Measurements from ENCODE around the gene PLCG2.

PLCG2 gene

GRCh38 chr16:81748476-81749198 is 30.5 kb upstream of the PLCG2 start:
- H2AFZ ChIP-seq (ENCODE audit: low read depth, low read length) = no peak overlapping the region
- H3K27ac ChIP-seq (ENCODE audit: low read length) = peak overlapping the region; percentile 95
- H3K9me3 ChIP-seq (ENCODE audit: insufficient read depth, low read length) = no peaks in the 10 kb centered on the region
- peak overlapping the region; percentile 69 for H3K9ac ChIP-seq (ENCODE audit: low read length)
- peak; percentile 35 for TF ChIP-seq CTCF (IDR thresholded peaks at IDR 0.05; ENCODE audit: low read depth, low read length)
- no peak; the same call in 1 of the 2 replicates for TF ChIP-seq EZH2phosphoT487 (IDR thresholded peaks at IDR 0.05; ENCODE audit: low read depth)
- peak overlapping the region; percentile 76 for H3K4me2 ChIP-seq (ENCODE audit: low read length)
- H4K20me1 ChIP-seq (ENCODE audit: insufficient read depth, low read length) = no peaks in the 10 kb centered on the region
- H3K4me3 ChIP-seq (ENCODE audit: low read length) = peak overlapping the region; percentile 53
- H3K79me2 ChIP-seq (ENCODE audit: low read length) = peaks cover 6% of the 10 kb centered on the region; the same call in 1 of the 2 replicates
- peaks cover 76% of the 10 kb centered on the region for H3K4me1 ChIP-seq (ENCODE audit: low read length)
- no peaks in the 10 kb centered on the region for H3K27me3 ChIP-seq (ENCODE audit: low read depth, low read length)
- H3K36me3 ChIP-seq (replicated peaks; ENCODE audit: low read depth, low read length) = peaks cover 3% of the 10 kb centered on the region

GRCh38 chr16:81752225-81752875 is 26.7 kb upstream of the PLCG2 start:
- H2AFZ ChIP-seq (ENCODE audit: low read depth, low read length) = 0 out of 2 replicates have a peak overlapping the region, but pooled peaks have one; percentile 20
- H4K20me1 ChIP-seq (ENCODE audit: insufficient read depth, low read length) = no peaks in the 10 kb centered on the region
- peak overlapping the region; percentile 53 for H3K4me3 ChIP-seq (ENCODE audit: low read length)
- peak overlapping the region; percentile 72 for H3K4me2 ChIP-seq (ENCODE audit: low read length)
- H3K27ac ChIP-seq (ENCODE audit: low read length) = peak overlapping the region; percentile 74
- peak overlapping the region; percentile 72 for H3K9ac ChIP-seq (ENCODE audit: low read length)
- H3K27me3 ChIP-seq (ENCODE audit: low read depth, low read length) = no peaks in the 10 kb centered on the region
- TF ChIP-seq EZH2phosphoT487 (IDR thresholded peaks at IDR 0.05; ENCODE audit: low read depth) (no peak), CTCF (IDR thresholded peaks at IDR 0.05; ENCODE audit: low read depth, low read length) (no peak)
- no peaks in the 10 kb centered on the region for H3K79me2 ChIP-seq (ENCODE audit: low read length)
- peaks cover 63% of the 10 kb centered on the region for H3K4me1 ChIP-seq (ENCODE audit: low read length)
- no peaks in the 10 kb centered on the region for H3K9me3 ChIP-seq (ENCODE audit: insufficient read depth, low read length)
- H3K36me3 ChIP-seq (replicated peaks; ENCODE audit: low read depth, low read length) = peaks cover 10% of the 10 kb centered on the region

- Histone ChIP-seq H4K20me1 (ENCODE audit: insufficient read depth, low read length) (no peaks in the 10 kb centered on the region), H3K4me2 (ENCODE audit: low read length) (peak overlapping the region; percentile 72), H3K4me3 (ENCODE audit: low read length) (peak overlapping the region; percentile 53), H3K27ac (ENCODE audit: low read length) (peak overlapping the region; percentile 74), H3K4me1 (ENCODE audit: low read length) (peaks cover 62% of the 10 kb centered on the region), H3K79me2 (ENCODE audit: low read length) (no peaks in the 10 kb centered on the region), H3K27me3 (ENCODE audit: low read depth, low read length) (no peaks in the 10 kb centered on the region), H3K36me3 (replicated peaks; ENCODE audit: low read depth, low read length) (peaks cover 15% of the 10 kb centered on the region), H3K9me3 (ENCODE audit: insufficient read depth, low read length) (no peaks in the 10 kb centered on the region), H3K9ac (ENCODE audit: low read length) (peak overlapping the region; percentile 72), H2AFZ (ENCODE audit: low read depth, low read length) (0 out of 2 replicates have a peak overlapping the region, but pooled peaks have one; percentile 20)
- TF ChIP-seq EZH2phosphoT487 (IDR thresholded peaks at IDR 0.05; ENCODE audit: low read depth) (no peak), CTCF (IDR thresholded peaks at IDR 0.05; ENCODE audit: low read depth, low read length) (no peak)
These were observed 26.2 kb upstream of the PLCG2 start for GRCh38 chr16:81752876-81753227.

- no peaks in the 10 kb centered on the region for H3K79me2 ChIP-seq (ENCODE audit: low read length)
- no peak overlapping the region for H3K27ac ChIP-seq (ENCODE audit: low read length)
- no peak overlapping the region for H3K4me2 ChIP-seq (ENCODE audit: low read length)
- H3K4me3 ChIP-seq (ENCODE audit: low read length) = no peak overlapping the region
- H3K36me3 ChIP-seq (replicated peaks; ENCODE audit: low read depth, low read length) = peaks cover 19% of the 10 kb centered on the region
- H3K4me1 ChIP-seq (ENCODE audit: low read length) = peaks cover 56% of the 10 kb centered on the region
- H3K9me3 ChIP-seq (ENCODE audit: insufficient read depth, low read length) = no peaks in the 10 kb centered on the region
- no peaks in the 10 kb centered on the region for H4K20me1 ChIP-seq (ENCODE audit: insufficient read depth, low read length)
- no peak overlapping the region for H2AFZ ChIP-seq (ENCODE audit: low read depth, low read length)
- no peaks in the 10 kb centered on the region for H3K27me3 ChIP-seq (ENCODE audit: low read depth, low read length)
- no peak for TF ChIP-seq EZH2phosphoT487 (IDR thresholded peaks at IDR 0.05; ENCODE audit: low read depth)
- no peak for TF ChIP-seq CTCF (IDR thresholded peaks at IDR 0.05; ENCODE audit: low read depth, low read length)
- no peak overlapping the region for H3K9ac ChIP-seq (ENCODE audit: low read length)
These were observed 24.2 kb upstream of the PLCG2 start for GRCh38 chr16:81754858-81755257.

Measured in OCI-LY3 (cell line).